NCI-H2196 (cell line): ENCODE results near the gene KRTAP2-3.

ENCODE experiments used
- DNase-seq: peaks from one replicate; lab custom pipeline; 2025; ENCODE audit not compliant: unreplicated experiment; lab: John Stamatoyannopoulos, UW

Gene KRTAP2-3

GRCh38 chr17:41037853-41038350, 22.0 kb downstream of the KRTAP2-3 start:
- DNase-seq = no peak

DNA sequence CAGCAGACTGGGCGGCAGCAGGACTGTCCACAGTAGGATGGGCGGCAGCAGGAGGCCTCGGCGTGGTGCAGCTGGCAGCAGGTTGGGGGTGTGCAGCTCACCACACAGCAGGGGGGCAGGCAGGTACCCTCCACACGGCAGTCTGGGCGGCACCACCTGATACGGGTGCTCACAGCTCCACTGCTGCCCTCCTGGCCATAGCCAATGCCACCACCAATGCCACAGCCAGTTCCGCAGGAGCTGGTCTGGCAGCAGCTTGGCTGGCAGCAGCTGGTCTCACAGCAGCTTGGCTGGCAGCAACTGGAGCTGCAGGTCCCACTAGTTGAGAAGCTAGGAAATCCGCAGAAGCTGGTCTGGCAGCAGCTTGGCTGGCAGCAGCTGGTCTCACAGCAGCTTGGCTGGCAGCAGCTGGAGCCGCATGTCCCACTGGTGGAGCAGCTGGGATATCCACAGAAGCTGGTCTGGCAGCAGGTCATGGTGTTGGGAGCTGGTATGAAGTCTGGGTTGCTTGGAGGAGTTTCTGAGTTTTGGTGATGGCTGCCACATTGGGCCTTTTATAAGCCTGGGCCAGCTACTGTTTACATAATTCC, 25.5 kb downstream of the KRTAP2-3 start, which contains the start of gene KRTAP1-3:
TSS of gene KRTAP1-3 (minus strand) at position 529 of the 590 bp plus-strand sequence. CDS start at position 476, 53 bp downstream.
- peak; percentile 36 for DNase-seq

DNA sequence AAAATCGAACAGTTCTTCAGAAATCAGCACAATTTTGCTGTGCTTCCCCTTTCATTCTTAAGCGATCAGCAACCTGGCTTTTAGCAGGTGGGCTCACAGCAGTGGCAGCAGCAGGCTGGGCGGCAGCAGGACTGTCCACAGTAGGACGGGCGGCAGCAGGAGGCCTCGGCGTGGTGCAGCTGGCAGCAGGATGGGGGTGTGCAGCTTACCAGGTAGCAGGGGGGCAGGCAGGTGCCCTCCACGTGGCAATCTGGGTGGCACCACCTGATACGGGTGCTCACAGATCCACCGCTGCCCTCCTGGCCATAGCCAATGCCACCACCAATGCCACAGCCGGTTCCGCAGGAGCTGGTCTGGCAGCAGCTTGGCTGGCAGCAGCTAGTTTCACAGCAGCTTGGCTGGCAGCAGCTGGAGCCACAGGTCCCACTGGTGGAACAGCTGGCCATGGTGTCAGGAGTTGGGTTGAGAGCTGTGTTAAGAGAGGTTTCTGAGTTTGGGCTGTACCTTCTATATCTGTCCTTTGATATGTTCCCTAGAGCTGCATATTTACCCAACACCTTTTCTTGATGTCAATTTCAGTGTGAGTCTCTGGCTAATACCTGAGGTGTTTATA, 30.2 kb downstream of the KRTAP2-3 start, which contains the start of gene KRTAP1-4:
TSS of gene KRTAP1-4 (minus strand) at position 563 of the 613 bp plus-strand sequence. CDS start at position 446, 117 bp downstream.
- no peak for DNase-seq

DNA sequence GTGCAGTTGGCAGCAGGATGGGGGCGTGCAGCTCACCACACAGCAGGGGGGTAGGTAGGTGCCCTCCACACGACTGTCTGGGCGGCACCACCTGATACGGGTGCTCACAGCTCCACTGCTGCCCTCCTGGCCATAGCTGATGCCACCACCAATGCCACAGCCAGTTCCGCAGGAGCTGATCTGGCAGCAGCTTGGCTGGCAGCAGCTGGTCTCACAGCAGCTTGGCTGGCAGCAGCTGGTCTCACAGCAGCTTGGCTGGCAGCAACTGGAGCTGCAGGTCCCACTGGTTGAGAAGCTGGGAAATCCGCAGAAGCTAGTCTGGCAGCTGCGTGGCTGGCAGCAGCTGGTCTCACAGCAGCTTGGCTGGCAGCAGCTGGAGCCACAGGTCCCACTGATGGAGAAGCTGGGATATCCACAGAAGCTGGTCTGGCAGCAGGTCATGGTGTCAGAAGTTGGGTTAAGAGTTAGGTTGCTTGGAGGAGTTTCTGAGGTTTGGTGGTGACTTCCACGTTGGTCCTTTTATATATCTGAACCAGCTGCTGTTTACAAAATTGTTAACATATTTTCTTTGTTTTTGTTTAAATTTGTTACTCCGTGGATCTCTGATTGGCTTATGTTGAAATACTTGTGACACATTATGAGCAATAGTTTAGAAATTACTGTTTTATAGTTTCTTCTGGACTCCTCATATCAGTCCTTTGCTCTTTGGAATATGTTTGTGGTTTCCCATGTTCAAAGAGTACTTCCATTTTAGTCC, 33.0 kb downstream of the KRTAP2-3 start, which contains the start of gene KRTAP1-5:
TSS of gene KRTAP1-5 (minus strand) at position 494 of the 757 bp plus-strand sequence. CDS start at position 441, 53 bp downstream.
- DNase-seq = peak; percentile 42

GRCh38 chr17:41024697-41025096, 35.2 kb downstream of the KRTAP2-3 start:
- DNase-seq = no peak

DNA sequence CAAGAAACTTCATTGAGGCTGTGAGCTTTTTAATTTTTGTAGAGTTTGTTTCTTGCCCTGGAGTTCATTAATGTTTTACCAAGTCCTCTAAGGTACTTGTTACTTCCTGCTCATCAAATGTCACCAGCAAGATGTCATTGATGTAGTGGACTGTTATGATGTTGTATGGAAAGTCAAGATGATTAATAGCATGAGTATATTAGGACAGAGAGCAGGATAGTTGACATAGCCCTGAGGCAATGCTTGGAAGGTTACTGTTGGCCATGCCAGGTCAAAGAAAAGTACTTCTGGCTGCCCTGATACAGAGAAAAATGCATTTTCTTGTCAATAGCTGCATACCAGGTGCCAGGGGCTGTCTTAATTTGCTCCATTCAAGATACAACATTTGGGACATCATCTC, 39.6 kb downstream of the KRTAP2-3 start:
- no peak for DNase-seq

GRCh38 chr17:41019415-41019814, 40.5 kb downstream of the KRTAP2-3 start:
- no peak for DNase-seq

DNA sequence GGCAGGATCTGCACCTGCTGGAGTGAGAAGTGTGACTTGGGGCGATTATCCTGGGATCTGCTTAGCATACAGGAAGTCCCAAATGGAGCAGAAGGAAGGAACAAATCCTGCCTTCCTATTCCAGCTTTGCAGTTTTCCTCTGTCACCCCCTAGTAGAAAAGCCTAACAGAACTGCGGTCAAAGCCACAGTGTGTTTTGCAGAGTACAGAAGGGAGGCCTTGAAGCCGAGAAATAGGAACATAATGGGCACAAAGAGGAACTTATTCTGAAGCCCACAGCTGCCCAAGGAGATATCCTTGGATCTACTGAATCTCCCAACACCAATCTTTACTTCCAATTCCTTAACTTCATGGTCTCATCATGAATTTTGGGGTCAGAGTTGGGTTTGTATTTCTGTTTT, 41.4 kb downstream of the KRTAP2-3 start:
- no peak for DNase-seq

GRCh38 chr17:41016578-41017215, 43.2 kb downstream of the KRTAP2-3 start:
- no peak for DNase-seq

GRCh38 chr17:41015454-41015853, 44.5 kb downstream of the KRTAP2-3 start:
- DNase-seq = no peak

DNA sequence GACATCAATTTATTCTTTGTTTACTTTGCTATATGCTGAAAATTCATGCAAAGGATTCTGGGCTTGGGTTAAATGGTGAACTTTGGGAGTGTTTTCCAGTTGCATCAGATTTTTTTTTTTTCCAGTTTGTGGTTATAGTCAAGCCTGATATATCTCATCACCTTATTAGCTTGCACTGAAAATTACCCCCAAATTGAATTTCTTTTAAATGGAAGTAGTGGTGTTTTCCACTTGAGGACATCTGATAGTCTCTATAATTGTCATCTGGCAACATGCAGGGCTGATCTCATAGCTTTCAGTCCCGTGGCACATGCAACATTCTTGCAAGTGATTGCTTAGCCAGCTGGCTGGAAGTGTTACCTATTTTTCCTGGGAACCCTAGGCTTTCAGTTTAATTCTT, 46.3 kb downstream of the KRTAP2-3 start:
- peak; percentile 19 for DNase-seq

DNA sequence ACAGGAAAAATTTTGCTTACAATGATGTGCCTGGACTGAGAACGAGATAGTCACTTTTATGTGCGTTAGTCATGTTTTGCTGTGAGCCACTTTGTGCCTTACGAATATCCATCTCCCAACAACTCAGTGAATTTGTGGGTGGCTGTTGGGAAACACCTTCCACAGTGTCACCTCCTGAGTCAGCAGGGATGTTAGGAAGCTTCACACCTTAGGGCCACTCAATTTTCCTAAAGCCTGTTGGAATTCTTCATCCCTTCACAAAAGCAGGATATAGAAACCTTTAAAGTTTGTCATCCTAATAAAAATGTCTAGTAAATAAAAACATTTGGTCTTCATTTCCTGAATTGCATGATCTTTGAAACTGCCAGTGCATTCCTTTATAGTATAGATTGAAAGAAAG, 46.7 kb downstream of the KRTAP2-3 start:
- DNase-seq = no peak

DNA sequence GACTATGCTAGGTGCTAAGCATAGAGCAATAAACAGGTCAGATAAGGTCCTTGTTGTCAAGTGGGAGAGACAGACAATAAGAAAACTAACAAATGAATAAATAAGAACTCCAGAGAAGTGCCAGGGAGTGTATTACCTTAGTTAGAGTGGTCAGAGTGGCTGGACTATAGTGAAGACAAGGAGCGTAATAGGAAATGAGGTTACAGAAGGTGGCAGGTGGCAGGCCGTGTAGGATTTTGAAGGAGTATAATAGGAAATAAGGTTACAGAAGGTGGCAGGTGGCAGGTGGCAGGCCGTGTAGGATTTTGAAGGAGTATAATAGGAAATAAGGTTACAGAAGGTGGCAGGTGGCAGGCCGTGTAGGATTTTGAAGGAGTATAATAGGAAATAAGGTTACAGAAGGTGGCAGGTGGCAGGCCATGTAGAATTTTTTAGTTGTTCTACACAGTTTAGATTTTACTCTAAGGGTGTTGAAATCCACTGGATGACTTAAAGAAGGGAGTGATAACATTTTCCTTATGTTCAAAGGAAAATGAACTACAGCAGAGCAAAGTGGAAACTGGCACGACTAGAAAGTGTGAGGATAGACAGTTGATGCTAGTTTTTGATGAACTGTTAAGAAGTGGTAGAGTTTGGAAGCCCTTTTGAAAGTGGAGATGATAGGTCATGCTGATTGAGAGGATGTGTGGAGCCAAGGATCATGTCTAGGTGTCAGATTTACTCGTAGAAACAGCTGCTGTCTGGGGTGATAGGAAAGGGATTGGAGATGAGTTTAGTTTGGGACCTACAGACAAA, 47.4 kb downstream of the KRTAP2-3 start:
- DNase-seq = no peak

DNA sequence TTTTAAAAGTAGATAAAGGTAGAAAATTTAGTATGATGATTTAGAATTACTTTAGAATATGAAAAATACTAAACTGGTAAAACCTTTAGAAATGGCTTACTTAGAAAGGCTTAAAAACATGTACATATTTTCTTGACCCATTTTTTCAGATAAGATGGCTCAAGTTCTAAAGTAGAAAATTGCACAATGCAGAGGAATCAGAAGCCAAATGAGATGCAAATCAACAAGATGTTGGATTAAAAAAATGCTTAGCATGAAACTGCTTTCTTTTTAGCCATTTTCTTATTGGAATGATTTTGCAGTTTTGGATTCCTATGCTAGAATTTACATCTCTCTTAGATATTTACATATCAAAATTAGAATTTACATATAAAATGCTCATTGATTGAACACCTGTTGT, 49.5 kb downstream of the KRTAP2-3 start:
- no peak for DNase-seq

DNA sequence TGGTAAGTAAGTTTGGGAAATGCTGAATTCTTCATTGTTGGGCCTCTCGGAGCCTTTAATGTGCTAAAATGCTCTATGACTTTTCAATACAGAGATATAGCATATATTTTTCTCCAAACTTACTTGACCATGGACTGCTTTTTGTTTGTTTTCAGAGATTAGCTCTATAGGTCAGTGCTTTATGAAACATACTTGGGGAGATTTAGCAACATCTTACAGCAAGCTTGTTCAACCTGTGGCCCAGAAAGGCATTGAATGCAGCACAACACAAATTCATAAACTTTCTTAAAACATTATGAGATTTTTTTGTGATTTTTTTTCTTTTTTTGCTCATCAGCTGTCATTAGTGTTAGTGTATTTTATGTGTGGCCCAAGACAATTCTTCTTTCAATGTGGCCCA, 50.0 kb downstream of the KRTAP2-3 start:
- DNase-seq = no peak

DNA sequence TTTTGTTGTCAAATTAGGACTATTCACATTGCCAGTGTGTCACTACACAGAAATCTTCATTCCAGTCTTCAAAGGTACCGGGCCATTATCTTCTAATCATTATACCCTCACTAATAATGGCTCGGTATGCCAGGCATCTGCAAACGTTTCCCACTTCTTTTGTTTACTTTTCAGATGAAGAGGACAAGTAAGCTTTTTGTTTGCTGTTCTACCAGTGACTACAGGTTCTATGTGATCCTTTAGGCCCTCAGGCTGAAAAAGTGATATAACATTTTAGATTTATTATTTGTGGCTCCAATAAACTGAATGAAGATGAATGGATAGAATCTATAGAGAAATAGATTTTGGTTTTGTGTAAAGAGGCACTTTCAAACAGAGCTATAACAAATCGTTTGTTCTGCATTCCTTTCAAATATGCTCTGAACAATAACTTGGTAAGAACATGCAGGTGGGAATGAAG, 50.6 kb downstream of the KRTAP2-3 start:
- no peak for DNase-seq
